ENCODE results near the gene SPDYE8. TPM values are rescaled to one million over a fixed set of nuclear protein-coding genes. Genes with fewer than 3 reads are reported as not detected.
"Not testable (repeated sequence)": the region's sequence is repeated elsewhere in the genome, so short reads cannot be mapped to it uniquely, and the experiment has no call there.

SPDYE8 gene
- total and polyA plus RNA-seq, 2 of the 13 experiments (the other 11 are each of a cell fraction or from before 2014, with no cell fraction given), result not detected

DNA sequence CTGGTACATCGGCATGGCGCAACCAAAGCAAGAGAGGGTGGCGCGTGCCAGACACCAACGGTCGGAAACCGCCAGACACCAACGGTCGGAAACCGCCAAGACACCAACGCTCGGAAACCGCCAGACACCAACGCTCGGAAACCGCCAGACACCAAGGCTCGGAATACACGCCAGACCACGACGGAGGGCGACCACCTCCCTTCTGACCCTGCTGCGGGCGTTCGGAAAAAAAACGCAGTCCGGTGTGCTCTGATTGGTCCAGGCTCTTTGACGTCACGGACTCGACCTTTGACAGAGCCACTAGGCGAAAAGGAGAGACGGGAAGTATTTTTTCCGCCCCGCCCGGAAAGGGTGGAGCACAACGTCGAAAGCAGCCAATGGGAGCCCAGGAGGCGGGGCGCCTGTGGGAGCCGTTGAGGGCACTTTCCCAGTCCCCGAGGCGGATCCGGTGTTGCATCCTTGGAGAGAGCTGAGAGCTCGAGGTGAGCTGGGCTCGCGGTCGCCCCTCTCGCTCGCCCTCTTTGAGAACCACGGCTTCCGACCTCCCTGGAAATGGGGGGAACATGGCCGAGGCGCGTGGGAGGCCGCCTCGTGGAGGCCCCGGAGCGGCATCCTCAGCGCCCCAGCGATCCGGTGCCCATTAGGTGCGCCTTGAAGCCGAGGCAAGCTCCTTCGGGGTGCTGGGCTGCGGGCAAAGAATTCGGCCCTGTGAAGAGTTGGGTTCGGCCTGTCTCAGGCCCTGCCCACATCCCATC, 23.7 kb downstream of the SPDYE8 start (continued):
- TF ChIP-seq, protein P1, sequence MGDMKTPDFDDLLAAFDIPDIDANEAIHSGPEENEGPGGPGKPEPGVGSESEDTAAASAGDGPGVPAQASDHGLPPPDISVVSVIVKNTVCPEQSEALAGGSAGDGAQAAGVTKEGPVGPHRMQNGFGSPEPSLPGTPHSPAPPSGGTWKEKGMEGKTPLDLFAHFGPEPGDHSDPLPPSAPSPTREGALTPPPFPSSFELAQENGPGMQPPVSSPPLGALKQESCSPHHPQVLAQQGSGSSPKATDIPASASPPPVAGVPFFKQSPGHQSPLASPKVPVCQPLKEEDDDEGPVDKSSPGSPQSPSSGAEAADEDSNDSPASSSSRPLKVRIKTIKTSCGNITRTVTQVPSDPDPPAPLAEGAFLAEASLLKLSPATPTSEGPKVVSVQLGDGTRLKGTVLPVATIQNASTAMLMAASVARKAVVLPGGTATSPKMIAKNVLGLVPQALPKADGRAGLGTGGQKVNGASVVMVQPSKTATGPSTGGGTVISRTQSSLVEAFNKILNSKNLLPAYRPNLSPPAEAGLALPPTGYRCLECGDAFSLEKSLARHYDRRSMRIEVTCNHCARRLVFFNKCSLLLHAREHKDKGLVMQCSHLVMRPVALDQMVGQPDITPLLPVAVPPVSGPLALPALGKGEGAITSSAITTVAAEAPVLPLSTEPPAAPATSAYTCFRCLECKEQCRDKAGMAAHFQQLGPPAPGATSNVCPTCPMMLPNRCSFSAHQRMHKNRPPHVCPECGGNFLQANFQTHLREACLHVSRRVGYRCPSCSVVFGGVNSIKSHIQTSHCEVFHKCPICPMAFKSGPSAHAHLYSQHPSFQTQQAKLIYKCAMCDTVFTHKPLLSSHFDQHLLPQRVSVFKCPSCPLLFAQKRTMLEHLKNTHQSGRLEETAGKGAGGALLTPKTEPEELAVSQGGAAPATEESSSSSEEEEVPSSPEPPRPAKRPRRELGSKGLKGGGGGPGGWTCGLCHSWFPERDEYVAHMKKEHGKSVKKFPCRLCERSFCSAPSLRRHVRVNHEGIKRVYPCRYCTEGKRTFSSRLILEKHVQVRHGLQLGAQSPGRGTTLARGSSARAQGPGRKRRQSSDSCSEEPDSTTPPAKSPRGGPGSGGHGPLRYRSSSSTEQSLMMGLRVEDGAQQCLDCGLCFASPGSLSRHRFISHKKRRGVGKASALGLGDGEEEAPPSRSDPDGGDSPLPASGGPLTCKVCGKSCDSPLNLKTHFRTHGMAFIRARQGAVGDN (CRISPR knock-in tag; IDR thresholded peaks at IDR 0.05), result peak; percentile 53
- TF ChIP-seq NR2C2 (CRISPR knock-in tag; IDR thresholded peaks at IDR 0.05; ENCODE audit: borderline replicate concordance) (peak; percentile 93), TAF1 (CRISPR knock-in tag; IDR thresholded peaks at IDR 0.05) (peak; percentile 78), NFKB2 (CRISPR knock-in tag; IDR thresholded peaks at IDR 0.05; ENCODE audit: borderline replicate concordance) (0 out of 2 replicates have a peak, but pooled peaks have one; percentile 49), FOSL2 (CRISPR knock-in tag; IDR thresholded peaks at IDR 0.05) (peak; percentile 31; the same call in 1 of the 2 replicates), RBFOX2 (IDR thresholded peaks at IDR 0.05; ENCODE audit: low read depth, low read length) (peak; percentile 54), ZBTB7A (CRISPR knock-in tag; IDR thresholded peaks at IDR 0.05) (0 out of 2 replicates have a peak, but pooled peaks have one; percentile 52), KLF15 (CRISPR knock-in tag; IDR thresholded peaks at IDR 0.05; ENCODE audit: borderline replicate concordance) (0 out of 2 replicates have a peak, but pooled peaks have one; percentile 11), SAP130 (CRISPR knock-in tag; IDR thresholded peaks at IDR 0.05; ENCODE audit: low read depth) (peak; percentile 76), SALL1 (CRISPR knock-in tag; IDR thresholded peaks at IDR 0.05) (peak; percentile 61), NONO (CRISPR knock-in tag; conservative IDR thresholded peaks at IDR 0.05) (peak; percentile 71; the same call in 1 of the 2 replicates), ZNF792 (CRISPR knock-in tag; IDR thresholded peaks at IDR 0.05) (0 out of 2 replicates have a peak, but pooled peaks have one; percentile 59), ATF1 (CRISPR knock-in tag; IDR thresholded peaks at IDR 0.05) (peak; percentile 78)
- TF ChIP-seq, protein P2, sequence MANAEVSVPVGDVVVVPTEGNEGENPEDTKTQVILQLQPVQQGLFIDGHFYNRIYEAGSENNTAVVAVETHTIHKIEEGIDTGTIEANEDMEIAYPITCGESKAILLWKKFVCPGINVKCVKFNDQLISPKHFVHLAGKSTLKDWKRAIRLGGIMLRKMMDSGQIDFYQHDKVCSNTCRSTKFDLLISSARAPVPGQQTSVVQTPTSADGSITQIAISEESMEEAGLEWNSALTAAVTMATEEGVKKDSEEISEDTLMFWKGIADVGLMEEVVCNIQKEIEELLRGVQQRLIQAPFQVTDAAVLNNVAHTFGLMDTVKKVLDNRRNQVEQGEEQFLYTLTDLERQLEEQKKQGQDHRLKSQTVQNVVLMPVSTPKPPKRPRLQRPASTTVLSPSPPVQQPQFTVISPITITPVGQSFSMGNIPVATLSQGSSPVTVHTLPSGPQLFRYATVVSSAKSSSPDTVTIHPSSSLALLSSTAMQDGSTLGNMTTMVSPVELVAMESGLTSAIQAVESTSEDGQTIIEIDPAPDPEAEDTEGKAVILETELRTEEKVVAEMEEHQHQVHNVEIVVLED (CRISPR knock-in tag; IDR thresholded peaks at IDR 0.05; ENCODE audit: borderline replicate concordance), result peak; percentile 41; the same call in 1 of the 2 replicates
- TF ChIP-seq, protein P3, sequence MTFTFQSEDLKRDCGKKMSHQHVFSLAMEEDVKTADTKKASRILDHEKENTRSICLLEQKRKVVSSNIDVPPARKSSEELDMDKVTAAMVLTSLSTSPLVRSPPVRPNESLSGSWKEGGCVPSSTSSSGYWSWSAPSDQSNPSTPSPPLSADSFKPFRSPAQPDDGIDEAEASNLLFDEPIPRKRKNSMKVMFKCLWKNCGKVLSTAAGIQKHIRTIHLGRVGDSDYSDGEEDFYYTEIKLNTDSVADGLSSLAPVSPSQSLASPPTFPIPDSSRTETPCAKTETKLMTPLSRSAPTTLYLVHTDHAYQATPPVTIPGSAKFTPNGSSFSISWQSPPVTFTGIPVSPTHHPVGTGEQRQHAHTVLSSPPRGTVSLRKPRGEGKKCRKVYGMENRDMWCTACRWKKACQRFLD (CRISPR knock-in tag; IDR thresholded peaks at IDR 0.05; ENCODE audit: borderline replicate concordance), result peak; percentile 43; the same call in 1 of the 2 replicates
- TF ChIP-seq, protein P4, sequence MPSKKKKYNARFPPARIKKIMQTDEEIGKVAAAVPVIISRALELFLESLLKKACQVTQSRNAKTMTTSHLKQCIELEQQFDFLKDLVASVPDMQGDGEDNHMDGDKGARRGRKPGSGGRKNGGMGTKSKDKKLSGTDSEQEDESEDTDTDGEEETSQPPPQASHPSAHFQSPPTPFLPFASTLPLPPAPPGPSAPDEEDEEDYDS (CRISPR knock-in tag; IDR thresholded peaks at IDR 0.05), result peak; percentile 86
- TF ChIP-seq NONO (IDR thresholded peaks at IDR 0.05), result not testable (repeated sequence)
- TF ChIP-seq, protein P5, sequence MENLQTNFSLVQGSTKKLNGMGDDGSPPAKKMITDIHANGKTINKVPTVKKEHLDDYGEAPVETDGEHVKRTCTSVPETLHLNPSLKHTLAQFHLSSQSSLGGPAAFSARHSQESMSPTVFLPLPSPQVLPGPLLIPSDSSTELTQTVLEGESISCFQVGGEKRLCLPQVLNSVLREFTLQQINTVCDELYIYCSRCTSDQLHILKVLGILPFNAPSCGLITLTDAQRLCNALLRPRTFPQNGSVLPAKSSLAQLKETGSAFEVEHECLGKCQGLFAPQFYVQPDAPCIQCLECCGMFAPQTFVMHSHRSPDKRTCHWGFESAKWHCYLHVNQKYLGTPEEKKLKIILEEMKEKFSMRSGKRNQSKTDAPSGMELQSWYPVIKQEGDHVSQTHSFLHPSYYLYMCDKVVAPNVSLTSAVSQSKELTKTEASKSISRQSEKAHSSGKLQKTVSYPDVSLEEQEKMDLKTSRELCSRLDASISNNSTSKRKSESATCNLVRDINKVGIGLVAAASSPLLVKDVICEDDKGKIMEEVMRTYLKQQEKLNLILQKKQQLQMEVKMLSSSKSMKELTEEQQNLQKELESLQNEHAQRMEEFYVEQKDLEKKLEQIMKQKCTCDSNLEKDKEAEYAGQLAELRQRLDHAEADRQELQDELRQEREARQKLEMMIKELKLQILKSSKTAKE (CRISPR knock-in tag; IDR thresholded peaks at IDR 0.05; ENCODE audit: borderline replicate concordance), result 0 out of 2 replicates have a peak, but pooled peaks have one; percentile 20
